GM06990 (cell line): ENCODE results near the gene NDST1.

Source experiments
- DNase-seq: peaks from one replicate; pipeline ENCODE4 v3.0.0-alpha.2; 2011; ENCODE audit not compliant: insufficient read length; ENCODE audit errors: extremely low read depth
- H3K27me3 ChIP-seq: replicated peaks from 2 replicates; pipeline ENCODE4 v1.6.0; 2011; ENCODE audit warnings: low read length; ENCODE audit not compliant: control insufficient read depth, insufficient read depth
- H3K36me3 ChIP-seq: 2 replicates; pipeline ENCODE4 v1.5.1; 2011; ENCODE audit warnings: low read length; ENCODE audit not compliant: control insufficient read depth, insufficient read depth
- H3K4me3 ChIP-seq: replicated peaks from 2 replicates; pipeline ENCODE4 v1.5.1; 2011; ENCODE audit warnings: low read depth, mild to moderate bottlenecking, control low read depth, low read length
- TF ChIP-seq, protein P1 (sequence below): IDR thresholded peaks from 2 replicates; pipeline ENCODE4 v1.5.1; 2011; ENCODE audit warnings: low read length, control low read depth, mild to moderate bottlenecking, inconsistent platforms; ENCODE audit not compliant: insufficient read depth, poor library complexity, severe bottlenecking

Gene NDST1

DNA sequence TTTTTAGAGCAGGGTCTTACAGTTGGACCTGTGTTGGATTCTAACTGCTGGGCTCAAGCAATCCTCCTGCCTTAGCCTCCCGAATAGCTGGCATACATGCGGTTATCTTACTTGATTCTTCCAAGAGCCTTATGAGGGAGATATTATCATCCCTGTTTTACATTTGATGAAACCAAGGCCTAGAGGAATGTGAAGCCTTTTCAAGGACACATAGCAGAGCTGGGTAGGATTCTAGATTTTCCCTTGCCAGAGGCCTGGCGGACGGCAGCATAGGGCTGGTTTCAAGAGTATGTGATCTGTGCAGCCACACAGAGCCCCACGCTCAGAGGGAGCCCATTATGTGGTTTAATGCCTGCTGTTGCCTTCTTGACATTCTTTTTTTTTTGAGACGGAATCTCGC lies 24.2 kb downstream of the NDST1 start:
- H3K27me3 ChIP-seq = no peaks in the 10 kb centered on the region
- H3K36me3 ChIP-seq = peaks cover 19% of the 10 kb centered on the region
- DNase-seq = no peak
- TF ChIP-seq, protein P1, sequence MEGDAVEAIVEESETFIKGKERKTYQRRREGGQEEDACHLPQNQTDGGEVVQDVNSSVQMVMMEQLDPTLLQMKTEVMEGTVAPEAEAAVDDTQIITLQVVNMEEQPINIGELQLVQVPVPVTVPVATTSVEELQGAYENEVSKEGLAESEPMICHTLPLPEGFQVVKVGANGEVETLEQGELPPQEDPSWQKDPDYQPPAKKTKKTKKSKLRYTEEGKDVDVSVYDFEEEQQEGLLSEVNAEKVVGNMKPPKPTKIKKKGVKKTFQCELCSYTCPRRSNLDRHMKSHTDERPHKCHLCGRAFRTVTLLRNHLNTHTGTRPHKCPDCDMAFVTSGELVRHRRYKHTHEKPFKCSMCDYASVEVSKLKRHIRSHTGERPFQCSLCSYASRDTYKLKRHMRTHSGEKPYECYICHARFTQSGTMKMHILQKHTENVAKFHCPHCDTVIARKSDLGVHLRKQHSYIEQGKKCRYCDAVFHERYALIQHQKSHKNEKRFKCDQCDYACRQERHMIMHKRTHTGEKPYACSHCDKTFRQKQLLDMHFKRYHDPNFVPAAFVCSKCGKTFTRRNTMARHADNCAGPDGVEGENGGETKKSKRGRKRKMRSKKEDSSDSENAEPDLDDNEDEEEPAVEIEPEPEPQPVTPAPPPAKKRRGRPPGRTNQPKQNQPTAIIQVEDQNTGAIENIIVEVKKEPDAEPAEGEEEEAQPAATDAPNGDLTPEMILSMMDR = no peak
- no peak overlapping the region for H3K4me3 ChIP-seq

DNA sequence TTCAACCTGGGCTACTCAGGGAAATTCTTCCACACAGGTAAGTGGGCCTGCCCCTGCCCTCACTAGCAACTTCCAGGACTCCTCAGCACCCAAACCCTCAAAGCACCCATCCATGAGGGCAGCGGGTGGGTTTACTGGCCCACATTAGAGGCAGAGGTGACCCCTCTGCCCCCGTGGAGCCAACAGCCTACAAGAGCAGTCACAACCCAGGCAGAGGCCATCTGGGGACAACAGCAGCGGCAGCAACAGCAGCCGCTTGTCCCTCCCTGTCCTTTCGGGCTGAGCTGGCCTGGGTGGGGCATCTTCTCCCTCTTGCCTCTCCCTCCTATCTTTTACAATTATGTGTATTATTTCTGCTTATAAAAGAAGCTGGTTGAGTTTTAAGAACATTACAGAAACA lies 25.1 kb downstream of the NDST1 start:
- DNase-seq = no peak
- H3K4me3 ChIP-seq = no peak overlapping the region
- TF ChIP-seq, protein P1 = no peak
- H3K27me3 ChIP-seq = no peaks in the 10 kb centered on the region
- peaks cover 18% of the 10 kb centered on the region for H3K36me3 ChIP-seq

DNA sequence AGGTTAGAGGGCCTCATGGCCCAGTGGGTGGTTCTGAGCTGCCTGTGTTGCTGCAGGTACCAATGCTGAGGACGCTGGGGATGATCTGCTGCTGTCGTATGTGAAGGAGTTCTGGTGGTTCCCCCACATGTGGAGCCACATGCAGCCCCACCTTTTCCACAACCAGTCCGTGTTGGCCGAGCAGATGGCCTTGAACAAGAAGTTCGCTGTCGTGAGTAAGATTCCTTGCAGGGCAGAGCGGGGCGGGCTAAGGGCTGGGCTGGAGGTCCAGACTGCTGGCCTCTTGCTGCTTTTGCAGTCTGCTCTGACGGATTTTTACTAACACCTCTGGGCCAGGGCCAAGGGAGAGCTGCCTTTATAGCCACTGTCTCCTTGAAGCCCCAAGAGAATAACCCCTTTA lies 26.9 kb downstream of the NDST1 start:
- Histone ChIP-seq H3K4me3 (no peak overlapping the region), H3K27me3 (no peaks in the 10 kb centered on the region), H3K36me3 (peaks cover 23% of the 10 kb centered on the region)
- no peak for DNase-seq
- TF ChIP-seq, protein P1 = no peak

- H3K36me3 ChIP-seq = peaks cover 29% of the 10 kb centered on the region
- DNase-seq = no peak
- H3K27me3 ChIP-seq = no peaks in the 10 kb centered on the region
- no peak overlapping the region for H3K4me3 ChIP-seq
- TF ChIP-seq, protein P1 = no peak
Observed at GRCh38 chr5:150535611-150536010, 27.7 kb downstream of the NDST1 start.

GRCh38 chr5:150538007-150538917 lies 30.3 kb downstream of the NDST1 start:
- TF ChIP-seq, protein P1 = no peak
- H3K27me3 ChIP-seq = no peaks in the 10 kb centered on the region
- H3K36me3 ChIP-seq = peaks cover 34% of the 10 kb centered on the region
- H3K4me3 ChIP-seq = no peak overlapping the region
- DNase-seq = no peak
